Common myeloid progenitor, CD34-positive (primary cell): ENCODE measurements around the gene KCNAB3.
A peak's percentile ranks its signal among the peaks of the same experiment; 100 is the strongest.

ENCODE experiments used
- CTCF ChIA-PET: fragments of 350-600 bp; sonication (Branson Sonifier 250); formaldehyde crosslinking; loops from one replicate; lab custom pipeline; 2021; ENCODE audit warnings: antibody characterized with exemption; lab: Charles Lee
- POLR2A ChIA-PET: fragments of 350-600 bp; sonication (Branson Sonifier 250); formaldehyde crosslinking; loops from one replicate; lab custom pipeline; 2021; ENCODE audit warnings: antibody characterized with exemption; lab: Charles Lee
- DNase-seq, 3 donors: peaks; one replicate each; pipeline versions ENCODE4 v3.0.0 to v3.0.0-alpha.2; 2013
- H3K27ac ChIP-seq, 2 experiments: 1 replicate in 1 of 2; 2 replicates in 1 of 2; pipeline ENCODE4 v1.7.0; 2013; ENCODE audit warnings: inconsistent platforms in 2 of 2, low read length in 2 of 2, mild to moderate bottlenecking in 2 of 2, low read depth in 1 of 2, moderate library complexity in 1 of 2; ENCODE audit not compliant: severe bottlenecking in 2 of 2, insufficient read depth in 1 of 2, poor library complexity in 1 of 2
- H3K27me3 ChIP-seq, 5 experiments: replicated peaks in 2 of 5; 1 replicate in 3 of 5; 2 replicates in 2 of 5; pipeline versions ENCODE4 v1.6.1 to v1.7.0; 2013; ENCODE audit warnings: low read length in 4 of 5, mild to moderate bottlenecking in 2 of 5, moderate library complexity in 2 of 5, inconsistent platforms in 1 of 5; ENCODE audit not compliant: insufficient read depth in 5 of 5, control insufficient read depth in 4 of 5
- H3K36me3 ChIP-seq, 4 experiments: 1 replicate in 2 of 4; 2 replicates in 2 of 4; pipeline versions ENCODE4 v1.6.1 to v1.7.0; 2013; ENCODE audit warnings: low read length in 3 of 4, control low read depth in 1 of 4, mild to moderate bottlenecking in 1 of 4; ENCODE audit not compliant: control insufficient read depth in 4 of 4, insufficient read depth in 4 of 4
- H3K4me1 ChIP-seq, 4 experiments: 1 replicate in 3 of 4; 2 replicates in 1 of 4; pipeline versions ENCODE4 v1.6.1 to v1.7.1; 2013; ENCODE audit warnings: low read length in 3 of 4, mild to moderate bottlenecking in 3 of 4, control low read depth in 1 of 4, inconsistent platforms in 1 of 4, moderate library complexity in 1 of 4; ENCODE audit not compliant: control insufficient read depth in 4 of 4, insufficient read depth in 4 of 4; ENCODE audit errors: control extremely low read depth in 1 of 4
- H3K4me3 ChIP-seq, 7 experiments: 1 replicate in 4 of 7; 2 replicates in 3 of 7; pipeline versions ENCODE4 v1.5.1 to v1.7.0; 2013; ENCODE audit warnings: mild to moderate bottlenecking in 7 of 7, low read length in 6 of 7, moderate library complexity in 6 of 7, inconsistent platforms in 2 of 7, low read depth in 2 of 7, control low read depth in 1 of 7; ENCODE audit not compliant: insufficient read depth in 4 of 7, control insufficient read depth in 1 of 7; ENCODE audit errors: extremely low read depth in 1 of 7
- H3K9me3 ChIP-seq, 5 experiments: 1 replicate in 4 of 5; 2 replicates in 1 of 5; pipeline versions ENCODE4 v1.6.1 to v1.7.1; 2013; ENCODE audit warnings: low read length in 4 of 5, mild to moderate bottlenecking in 2 of 5, inconsistent platforms in 1 of 5, low read depth in 1 of 5, moderate library complexity in 1 of 5; ENCODE audit not compliant: control insufficient read depth in 4 of 5, insufficient read depth in 2 of 5; ENCODE audit errors: control extremely low read depth in 1 of 5
- WGBS: methylation state at CpG from one replicate; pipeline ENCODE4 v1.1.5; 2013; ENCODE audit not compliant: insufficient coverage; 5-methylcytosine and 5-hydroxymethylcytosine counted together

KCNAB3 gene

GRCh38 chr17:7969433-7969832 is 39.8 kb upstream of the KCNAB3 start:
- peak in 2 of 3 donors; percentile 60 to 64 for DNase-seq
- Histone ChIP-seq H3K36me3 (no peaks in the 10 kb centered on the region), H3K4me1 (peaks cover 0 to 3% (median 0%) of the 10 kb centered on the region in 4 experiments), H3K4me3 (no peak overlapping the region), H3K27ac (no peak overlapping the region), H3K9me3 (peaks cover 0 to 3% (median under 1%) of the 10 kb centered on the region in 5 experiments), H3K27me3 (no peaks in the 10 kb centered on the region)
- CTCF ChIA-PET = interaction anchor here (1.1 to 2.9 kb wide), 2 partner anchors 10 to 25 kb away, joined by 4 to 10 read pairs; no protein-coding TSS in a partner anchor
- 87% methylated on average over 3 of the region's 6 CpGs for WGBS
- POLR2A ChIA-PET = no interaction called here

GRCh38 chr17:7967751-7968150 is 38.1 kb upstream of the KCNAB3 start:
- Histone ChIP-seq H3K27me3 (no peaks in the 10 kb centered on the region), H3K9me3 (no peaks in the 10 kb centered on the region), H3K4me1 (peaks cover 0 to 3% (median 0%) of the 10 kb centered on the region in 4 experiments), H3K27ac (no peak overlapping the region), H3K4me3 (no peak overlapping the region), H3K36me3 (no peaks in the 10 kb centered on the region)
- DNase-seq = no peak
- ChIA-PET CTCF (interaction anchor here (0.7 kb wide), 1 partner anchor 16 kb away, joined by 3 read pairs; no protein-coding TSS in a partner anchor), POLR2A (no interaction called here)
- WGBS = 25% methylated on average over 1 of the region's 2 CpGs

GRCh38 chr17:7961421-7961820 is 31.8 kb upstream of the KCNAB3 start:
- H3K27me3 ChIP-seq = peaks cover 0 to 3% (median 0%) of the 10 kb centered on the region in 5 experiments
- CTCF ChIA-PET = interaction anchor here (0.6 to 1.3 kb wide), 2 partner anchors 8 to 29 kb away, joined by 3 to 4 read pairs; no protein-coding TSS in a partner anchor

GRCh38 chr17:7959503-7960253 is 30.0 kb upstream of the KCNAB3 start:
- no peaks in the 10 kb centered on the region for H3K4me1 ChIP-seq
- H3K36me3 ChIP-seq = no peaks in the 10 kb centered on the region
- no peak overlapping the region for H3K4me3 ChIP-seq
- POLR2A ChIA-PET = no interaction called here
- no peak overlapping the region for H3K27ac ChIP-seq
- CTCF ChIA-PET = interaction anchor here (1.0 to 1.2 kb wide), 2 partner anchors 97 to 101 kb away, joined by 3 read pairs; no protein-coding TSS in a partner anchor
- H3K27me3 ChIP-seq = peaks cover 0 to 3% (median 0%) of the 10 kb centered on the region in 5 experiments
- WGBS = 90% methylated on average over 3 of the region's 9 CpGs
- no peak for DNase-seq
- H3K9me3 ChIP-seq = no peaks in the 10 kb centered on the region

More at GRCh38 chr17:7961421-7961820, 31.8 kb upstream of the KCNAB3 start:
- POLR2A ChIA-PET = no interaction called here
- DNase-seq = no peak
- Histone ChIP-seq H3K4me1 (no peaks in the 10 kb centered on the region), H3K9me3 (no peaks in the 10 kb centered on the region), H3K4me3 (no peak overlapping the region), H3K36me3 (no peaks in the 10 kb centered on the region), H3K27ac (no peak overlapping the region)
- no CpG with 5 or more reads among the region's 2 CpGs for WGBS

- Histone ChIP-seq H3K4me1 (no peaks in the 10 kb centered on the region), H3K36me3 (no peaks in the 10 kb centered on the region), H3K27me3 (peaks cover 0 to 3% (median 0%) of the 10 kb centered on the region in 5 experiments), H3K4me3 (no peak overlapping the region), H3K9me3 (no peaks in the 10 kb centered on the region), H3K27ac (no peak overlapping the region)
- DNase-seq = no peak
- 94% methylated on average over 6 of the region's 11 CpGs for WGBS
- CTCF ChIA-PET = interaction anchor here (0.6 to 1.0 kb wide), 3 partner anchors 11 to 32 kb away, joined by 3 to 6 read pairs (median 3); no protein-coding TSS in a partner anchor
- POLR2A ChIA-PET = no interaction called here
Observed at GRCh38 chr17:7956228-7956965, 26.7 kb upstream of the KCNAB3 start.

GRCh38 chr17:7955414-7956227 is 26.0 kb upstream of the KCNAB3 start:
- ChIA-PET CTCF (interaction anchor here (0.6 kb wide), 1 partner anchor 33 kb away, joined by 3 read pairs; no protein-coding TSS in a partner anchor), POLR2A (no interaction called here)
- H3K4me1 ChIP-seq = no peaks in the 10 kb centered on the region
- no peak overlapping the region for H3K27ac ChIP-seq
- WGBS = 81% methylated on average over 9 of the region's 13 CpGs
- peaks cover 0 to 3% (median 0%) of the 10 kb centered on the region in 5 experiments for H3K27me3 ChIP-seq
- no peaks in the 10 kb centered on the region for H3K9me3 ChIP-seq
- peaks cover 0 to 1% (median 0%) of the 10 kb centered on the region in 4 experiments for H3K36me3 ChIP-seq
- no peak overlapping the region for H3K4me3 ChIP-seq
- DNase-seq = no peak
